Measurements from ENCODE around the gene SAMD13.
"Not testable (repeated sequence)": the region's sequence is repeated elsewhere in the genome, so short reads cannot be mapped to it uniquely, and the experiment has no call there.

SAMD13 gene

GRCh38 chr1:84287389-84287788, 14.1 kb upstream of the SAMD13 start:
- DNase-seq: not testable (repeated sequence)

- DNase-seq: no peak
These were observed 12.2 kb upstream of the SAMD13 start for GRCh38 chr1:84289169-84289785.

- no peak for DNase-seq
These were observed 9.4 kb upstream of the SAMD13 start for GRCh38 chr1:84291882-84292655.

GRCh38 chr1:84293766-84294165, 7.7 kb upstream of the SAMD13 start:
- no peak for DNase-seq

GRCh38 chr1:84294751-84295150, 6.8 kb upstream of the SAMD13 start:
- no peak for DNase-seq

- no peak for DNase-seq
These were observed 3.8 kb upstream of the SAMD13 start for GRCh38 chr1:84297546-84298244.

- DNase-seq: peak; percentile 84
These were observed 3.2 kb upstream of the SAMD13 start for GRCh38 chr1:84298328-84298683.

GRCh38 chr1:84298684-84299535, 2.6 kb upstream of the SAMD13 start:
- DNase-seq: peak; percentile 70

GRCh38 chr1:84299536-84300170, 1.9 kb upstream of the SAMD13 start:
- DNase-seq: peak; percentile 42

GRCh38 chr1:84300501-84300900, 1.0 kb upstream of the SAMD13 start:
- no peak for DNase-seq

- DNase-seq: no peak
These were observed 377 bp downstream of the SAMD13 start for GRCh38 chr1:84301785-84302385.

GRCh38 chr1:84303314-84303830, 1.9 kb downstream of the SAMD13 start:
- DNase-seq: peak; percentile 50

- DNase-seq: no peak
These were observed 5.9 kb downstream of the SAMD13 start for GRCh38 chr1:84307398-84307797.

GRCh38 chr1:84311296-84311695, 9.8 kb downstream of the SAMD13 start:
- DNase-seq: no peak

GRCh38 chr1:84319662-84320061, 18.2 kb downstream of the SAMD13 start:
- no peak for DNase-seq

GRCh38 chr1:84327830-84328229, 26.3 kb downstream of the SAMD13 start:
- DNase-seq: no peak

GRCh38 chr1:84330125-84330984, 28.8 kb downstream of the SAMD13 start:
- no peak for DNase-seq

GRCh38 chr1:84339503-84339902, 38.0 kb downstream of the SAMD13 start:
- DNase-seq: no peak

GRCh38 chr1:84344286-84344685, 42.8 kb downstream of the SAMD13 start:
- DNase-seq: no peak

- no peak for DNase-seq
These were observed 43.7 kb downstream of the SAMD13 start for GRCh38 chr1:84345220-84345619.
